ENCODE results near the gene VPS13D.

DNA sequence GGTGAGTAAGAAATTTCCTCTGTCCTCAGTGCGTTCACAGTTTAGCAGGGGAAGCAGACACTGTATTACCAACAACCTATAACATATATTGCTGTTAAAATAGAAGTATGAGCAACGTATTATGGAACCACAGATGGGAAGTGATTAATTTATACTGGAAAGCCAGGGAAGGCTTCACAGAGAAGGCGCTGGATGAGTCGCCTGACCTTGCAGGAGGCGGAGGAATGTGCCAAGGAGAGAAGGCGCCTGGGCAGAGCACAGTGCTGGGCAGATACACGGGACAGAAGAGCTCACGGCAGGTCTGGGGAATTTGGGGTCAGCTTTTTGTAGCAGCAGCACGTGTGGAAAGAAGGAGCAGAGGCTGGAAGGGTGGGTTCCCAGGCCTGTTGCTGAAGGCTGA is 271.8 kb downstream of the VPS13D start:
- no peak for TF ChIP-seq POLR2A (IDR thresholded peaks at IDR 0.05)
- TF ChIP-seq, protein P1, sequence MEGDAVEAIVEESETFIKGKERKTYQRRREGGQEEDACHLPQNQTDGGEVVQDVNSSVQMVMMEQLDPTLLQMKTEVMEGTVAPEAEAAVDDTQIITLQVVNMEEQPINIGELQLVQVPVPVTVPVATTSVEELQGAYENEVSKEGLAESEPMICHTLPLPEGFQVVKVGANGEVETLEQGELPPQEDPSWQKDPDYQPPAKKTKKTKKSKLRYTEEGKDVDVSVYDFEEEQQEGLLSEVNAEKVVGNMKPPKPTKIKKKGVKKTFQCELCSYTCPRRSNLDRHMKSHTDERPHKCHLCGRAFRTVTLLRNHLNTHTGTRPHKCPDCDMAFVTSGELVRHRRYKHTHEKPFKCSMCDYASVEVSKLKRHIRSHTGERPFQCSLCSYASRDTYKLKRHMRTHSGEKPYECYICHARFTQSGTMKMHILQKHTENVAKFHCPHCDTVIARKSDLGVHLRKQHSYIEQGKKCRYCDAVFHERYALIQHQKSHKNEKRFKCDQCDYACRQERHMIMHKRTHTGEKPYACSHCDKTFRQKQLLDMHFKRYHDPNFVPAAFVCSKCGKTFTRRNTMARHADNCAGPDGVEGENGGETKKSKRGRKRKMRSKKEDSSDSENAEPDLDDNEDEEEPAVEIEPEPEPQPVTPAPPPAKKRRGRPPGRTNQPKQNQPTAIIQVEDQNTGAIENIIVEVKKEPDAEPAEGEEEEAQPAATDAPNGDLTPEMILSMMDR (IDR thresholded peaks at IDR 0.05 in 8 of 11, conservative IDR thresholded peaks at IDR 0.05 in 3 of 11), result no peak
- TF ChIP-seq POLR2AphosphoS5 (IDR thresholded peaks at IDR 0.05), result no peak
